T-cell (primary cell): ENCODE data around the gene SPSB2. TPM values are rescaled to one million over a fixed set of nuclear protein-coding genes. Genes with fewer than 3 reads are reported as not detected.
A peak's percentile ranks its signal among the peaks of the same experiment; 100 is the strongest.
"Not testable (repeated sequence)": the region's sequence is repeated elsewhere in the genome, so short reads cannot be mapped to it uniquely, and the experiment has no call there.

ENCODE experiments used
- ATAC-seq, 4 experiments: fragments of 200-7000 bp in 3 of 4; fragments of 150-1000 bp in 1 of 4; cut with Tn5 transposase; replicated peaks in 1 of 4; 1 replicate in 3 of 4; 2 replicates in 1 of 4; pipeline ENCODE4 v1.10.0; 2021; ENCODE audit warnings: moderate library complexity in 3 of 4, mild to moderate bottlenecking in 2 of 4, moderate number of reproducible peaks in 1 of 4
- CTCF ChIA-PET, 2 donors: fragments of 300-600 bp; sonication (Branson Sonifier 250); formaldehyde crosslinking; loops; one replicate each; lab custom pipeline; 2022; ENCODE audit warnings: antibody characterized with exemption in 2 of 2; lab: Charles Lee
- POLR2A ChIA-PET, 2 donors: fragments of 300-600 bp; sonication (Branson Sonifier 250); formaldehyde crosslinking; loops; one replicate each; lab custom pipeline; 2022; ENCODE audit warnings: antibody characterized with exemption in 2 of 2; lab: Charles Lee
- DNase-seq, 35 experiments: peaks; one replicate each; pipeline versions ENCODE4 v3.0.0 to v3.0.0-alpha.2; 2013 to 2023
- H3K27ac ChIP-seq: one replicate; pipeline ENCODE4 v1.5.1; 2013; ENCODE audit warnings: low read length
- H3K27me3 ChIP-seq, 2 experiments: replicated peaks in 1 of 2; 1 replicate in 1 of 2; 2 replicates in 1 of 2; pipeline versions ENCODE4 v1.6.1 to v1.7.0; 2013; ENCODE audit warnings: low read length in 1 of 2, mixed read lengths in 1 of 2; ENCODE audit not compliant: control insufficient read depth in 2 of 2, insufficient read depth in 2 of 2; ENCODE audit errors: extremely low read depth in 1 of 2
- H3K36me3 ChIP-seq, 2 donors: 1 replicate in 1 of 2; 2 replicates in 1 of 2; pipeline versions ENCODE4 v1.6.1 to v1.7.0; 2013; ENCODE audit warnings: low read length in 1 of 2; ENCODE audit not compliant: control insufficient read depth in 2 of 2, insufficient read depth in 1 of 2; ENCODE audit errors: extremely low read depth in 1 of 2
- H3K4me1 ChIP-seq, 2 experiments: 1 replicate in 1 of 2; 2 replicates in 1 of 2; pipeline versions ENCODE4 v1.6.1 to v1.7.0; 2013; ENCODE audit warnings: low read length in 2 of 2, mixed read lengths in 1 of 2; ENCODE audit not compliant: insufficient read depth in 2 of 2, control insufficient read depth in 1 of 2; ENCODE audit errors: extremely low read depth in 1 of 2
- H3K4me3 ChIP-seq, 2 donors: 1 replicate in 1 of 2; 2 replicates in 1 of 2; pipeline versions ENCODE4 v1.5.1 to v1.7.0; 2013; ENCODE audit warnings: mild to moderate bottlenecking in 2 of 2, low read length in 1 of 2, moderate library complexity in 1 of 2; ENCODE audit not compliant: control insufficient read depth in 1 of 2; ENCODE audit errors: extremely low read depth in 1 of 2
- H3K9me3 ChIP-seq: 2 replicates; pipeline ENCODE4 v1.7.0; 2013
- H3K27ac Mint-ChIP-seq, 2 donors: one replicate each; pipeline ENCODE4 v1.8.0; 2020 to 2021; ENCODE audit warnings: mild to moderate bottlenecking in 2 of 2, mixed read lengths in 2 of 2
- H3K27me3 Mint-ChIP-seq, 2 donors: one replicate each; pipeline ENCODE4 v1.8.0; 2021 to 2022; ENCODE audit warnings: mixed read lengths in 2 of 2
- H3K36me3 Mint-ChIP-seq: one replicate; pipeline ENCODE4 v1.8.0; 2021; ENCODE audit warnings: mixed read lengths
- H3K4me1 Mint-ChIP-seq, 3 donors: one replicate each; pipeline ENCODE4 v1.8.0; 2020 to 2022; ENCODE audit warnings: mixed read lengths in 3 of 3, mild to moderate bottlenecking in 1 of 3
- H3K4me3 Mint-ChIP-seq, 3 donors: one replicate each; pipeline ENCODE4 v1.8.0; 2020 to 2022; ENCODE audit warnings: mild to moderate bottlenecking in 3 of 3, mixed read lengths in 3 of 3, moderate library complexity in 3 of 3
- H3K9me3 Mint-ChIP-seq, 3 donors: one replicate each; pipeline ENCODE4 v1.8.0; 2020 to 2022; ENCODE audit warnings: mixed read lengths in 3 of 3
- WGBS: methylation state at CpG from one replicate; pipeline ENCODE4 v1.1.5; 2013; ENCODE audit warnings: missing lambda C conversion rate; ENCODE audit not compliant: insufficient coverage; 5-methylcytosine and 5-hydroxymethylcytosine counted together
- total RNA-seq, 35 experiments: library from RNA in 6 of 35; stranded (reverse) in 6 of 35; fragments of 120-200 nt in 1 of 35; gene quantifications; one replicate each; pipeline versions ENCODE4 v1.2.1 to v1.2.4 and lab custom pipeline; 2013 to 2026

Gene SPSB2
- total RNA-seq, 5 donors from 2014 or later (not counting 1 experiment from before 2014, with no cell fraction given): 6.2 to 25.9 (median 21.8) TPM

DNA sequence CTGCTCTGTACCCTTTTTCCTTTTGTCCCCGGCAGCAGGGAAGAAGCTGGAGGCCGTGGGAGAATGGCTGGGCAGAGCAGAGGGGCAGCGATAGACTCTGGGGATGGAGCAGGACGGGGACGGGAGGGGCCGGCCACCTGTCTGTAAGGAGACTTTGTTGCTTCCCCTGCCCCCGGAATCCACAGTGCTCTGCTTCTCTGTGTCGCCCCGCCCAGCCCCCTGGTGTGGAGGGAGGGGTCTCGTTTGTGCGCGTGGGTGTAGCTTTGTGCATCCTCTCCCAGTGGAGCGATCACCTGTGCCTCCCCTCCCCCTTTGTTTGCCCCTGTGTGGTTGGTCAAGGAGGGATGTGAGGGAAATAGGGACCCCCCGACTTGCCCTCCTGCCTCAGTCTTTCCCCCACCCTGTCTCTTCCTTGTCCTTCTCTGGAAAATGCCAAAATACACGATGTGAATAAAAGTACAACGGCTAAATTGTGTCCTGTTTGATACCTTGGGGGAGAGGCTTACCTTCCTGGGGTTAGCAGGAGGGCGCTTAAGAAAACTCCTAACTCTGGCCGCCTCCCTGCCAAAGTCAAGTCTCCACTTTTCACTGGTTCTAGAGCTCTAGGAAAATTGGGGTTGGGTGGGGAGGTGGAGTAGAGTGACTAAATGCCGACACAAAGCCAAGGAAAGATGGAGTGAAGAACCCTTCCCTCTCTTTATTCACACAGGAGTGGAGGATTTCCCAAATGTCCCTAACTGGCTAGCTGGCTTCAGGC, 6.8 kb downstream of the SPSB2 start:
- peaks cover 17 to 59% of the 10 kb centered on the region in 2 donors for H3K36me3 ChIP-seq
- peak overlapping the region; percentile 86 to 92 (median 87) for H3K4me3 Mint-ChIP-seq
- no peaks in the 10 kb centered on the region for H3K9me3 Mint-ChIP-seq
- WGBS: 83% methylated on average over 1 of the region's 19 CpGs
- H3K27me3 Mint-ChIP-seq: no peaks in the 10 kb centered on the region
- H3K9me3 ChIP-seq: no peaks in the 10 kb centered on the region
- DNase-seq (no peak), ATAC-seq (no peak)
- peaks cover 38% of the 10 kb centered on the region for H3K36me3 Mint-ChIP-seq
- peaks cover 10 to 43% of the 10 kb centered on the region in 2 experiments for H3K4me1 ChIP-seq
- H3K4me3 ChIP-seq: peak overlapping the region in 1 of 2 donors; percentile 65
- H3K27ac ChIP-seq: peak overlapping the region; percentile 86
- CTCF ChIA-PET: interaction anchor here (0.6 to 1.5 kb wide), 9 partner anchors 8 to 241 kb away, joined by 3 to 8 read pairs (median 5); partner anchors contain the start of genes CDCA3 (in 1 of the 2), USP5 (in 1 of the 2) and ZNF384 (in 1 of the 2)
- H3K27ac Mint-ChIP-seq: peak overlapping the region; percentile 91
- no peaks in the 10 kb centered on the region for H3K27me3 ChIP-seq
- POLR2A ChIA-PET: interaction anchor here (0.7 to 1.4 kb wide), 2 partner anchors 14 to 151 kb away, joined by 5 to 6 read pairs; partner anchors contain the start of gene USP5 (in 1 of the 2)
- peaks cover 37 to 42% (median 40%) of the 10 kb centered on the region in 3 donors for H3K4me1 Mint-ChIP-seq

GRCh38 chr12:6865307-6865706, 7.8 kb downstream of the SPSB2 start:
- not testable (repeated sequence) for H3K9me3 ChIP-seq, H3K9me3 Mint-ChIP-seq, H3K4me3 ChIP-seq, H3K27me3 Mint-ChIP-seq, ATAC-seq, DNase-seq, H3K27me3 ChIP-seq, H3K27ac ChIP-seq
- Mint-ChIP-seq H3K27ac (peak overlapping the region; percentile 13 to 69), H3K4me1 (peaks cover 26 to 32% (median 30%) of the 10 kb centered on the region in 3 donors), H3K4me3 (peak overlapping the region; percentile 18 to 49 (median 20)), H3K36me3 (peaks cover 43% of the 10 kb centered on the region)
- peaks cover 6 to 34% of the 10 kb centered on the region in 2 experiments for H3K4me1 ChIP-seq
- CTCF ChIA-PET: interaction anchor here in 1 of 2 donors (0.9 to 1.3 kb wide), 2 partner anchors 13 to 42 kb away, joined by 3 to 5 read pairs; no protein-coding TSS in a partner anchor
- peaks cover 23 to 60% of the 10 kb centered on the region in 2 donors for H3K36me3 ChIP-seq
- WGBS: 100% methylated on average over 1 of the region's 5 CpGs
- POLR2A ChIA-PET: interaction anchor here in 1 of 2 donors (0.5 kb wide), 1 partner anchor 75 kb away, joined by 3 read pairs; no protein-coding TSS in a partner anchor

DNA sequence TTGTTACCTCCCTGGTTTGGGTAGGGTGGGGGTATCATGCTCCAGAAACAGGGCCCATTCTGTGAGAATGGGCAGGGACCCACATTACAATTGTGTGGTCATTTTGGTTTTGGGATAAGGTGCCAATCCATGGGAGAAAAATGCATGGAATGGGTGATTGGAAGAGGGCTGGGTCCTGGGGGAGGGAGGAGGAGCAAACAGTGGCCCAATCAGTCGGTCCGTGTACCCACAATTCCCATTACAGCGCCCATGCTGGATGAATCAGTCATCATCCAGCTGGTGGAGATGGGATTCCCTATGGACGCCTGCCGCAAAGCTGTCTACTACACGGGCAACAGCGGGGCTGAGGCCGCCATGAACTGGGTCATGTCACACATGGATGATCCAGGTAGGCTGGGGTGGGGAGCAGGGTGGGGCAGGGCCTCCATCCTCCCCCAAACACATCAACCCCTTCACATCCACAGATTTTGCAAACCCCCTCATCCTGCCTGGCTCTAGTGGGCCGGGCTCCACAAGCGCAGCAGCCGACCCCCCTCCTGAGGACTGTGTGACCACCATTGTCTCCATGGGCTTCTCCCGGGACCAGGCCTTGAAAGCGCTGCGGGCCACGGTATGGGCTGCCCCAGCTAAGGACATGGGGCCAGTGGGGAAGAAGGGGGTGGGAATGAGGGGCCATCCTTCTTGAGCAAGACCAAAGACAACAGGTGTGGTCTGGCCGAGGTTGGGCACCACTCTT, 9.3 kb downstream of the SPSB2 start:
- Histone ChIP-seq H3K27ac (no peak overlapping the region), H3K36me3 (peaks cover 27 to 64% of the 10 kb centered on the region in 2 donors), H3K9me3 (no peaks in the 10 kb centered on the region), H3K4me1 (peaks cover 3 to 19% of the 10 kb centered on the region in 2 experiments), H3K27me3 (no peaks in the 10 kb centered on the region), H3K4me3 (no peak overlapping the region)
- ChIA-PET POLR2A (interaction anchor here in 1 of 2 donors (0.5 kb wide), 1 partner anchor 160 kb away, joined by 3 read pairs; no protein-coding TSS in a partner anchor), CTCF (no interaction called here)
- Mint-ChIP-seq H3K4me3 (no peak overlapping the region), H3K4me1 (peaks cover 12 to 16% (median 15%) of the 10 kb centered on the region in 3 donors), H3K27me3 (no peaks in the 10 kb centered on the region), H3K36me3 (peaks cover 40% of the 10 kb centered on the region), H3K9me3 (no peaks in the 10 kb centered on the region), H3K27ac (no peak overlapping the region)
- ATAC-seq: no peak
- 96% methylated on average over 8 of the region's 16 CpGs for WGBS
- no peak for DNase-seq

DNA sequence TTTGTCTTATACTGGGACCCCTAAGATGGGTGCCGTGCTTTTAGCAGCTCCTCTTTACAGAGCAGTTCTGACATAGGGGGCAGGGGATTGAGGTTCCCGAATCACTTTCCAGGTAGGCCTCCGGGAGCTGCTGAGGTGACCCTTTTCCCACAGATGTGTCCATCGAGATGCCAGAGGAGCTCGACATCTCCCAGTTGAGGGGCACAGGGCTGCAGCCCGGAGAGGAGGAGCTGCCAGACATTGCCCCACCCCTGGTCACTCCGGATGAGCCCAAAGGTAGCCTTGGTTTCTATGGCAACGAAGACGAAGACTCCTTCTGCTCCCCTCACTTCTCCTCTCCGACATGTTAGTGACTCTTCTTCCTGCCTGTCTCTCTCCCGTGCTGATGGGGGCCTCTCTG, 10.1 kb downstream of the SPSB2 start:
- H3K36me3 ChIP-seq: peaks cover 30 to 71% of the 10 kb centered on the region in 2 donors
- POLR2A ChIA-PET: interaction anchor here (0.5 to 0.6 kb wide), 2 partner anchors 50 to 159 kb away, joined by 3 to 7 read pairs; no protein-coding TSS in a partner anchor
- peaks cover 6 to 9% (median 8%) of the 10 kb centered on the region in 3 donors for H3K4me1 Mint-ChIP-seq

DNA sequence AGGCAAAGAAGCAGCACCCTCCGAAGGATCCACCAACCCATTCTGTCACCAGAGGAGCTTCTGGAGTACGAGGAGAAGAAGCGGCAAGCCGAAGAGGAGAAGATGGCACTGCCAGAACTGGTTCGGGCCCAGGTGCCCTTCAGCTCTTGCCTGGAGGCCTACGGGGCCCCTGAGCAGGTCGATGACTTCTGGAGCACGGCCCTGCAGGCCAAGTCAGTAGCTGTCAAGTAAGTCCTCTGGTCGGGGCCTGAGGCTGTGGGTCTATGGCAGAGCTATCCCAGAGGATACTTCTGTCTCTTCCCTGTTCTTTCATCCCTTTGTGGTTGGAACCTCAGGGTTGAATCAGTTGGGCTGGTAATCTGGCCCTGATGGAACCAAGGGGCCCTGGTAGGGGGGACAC, 11.7 kb downstream of the SPSB2 start:
- Histone ChIP-seq H3K4me3 (no peak overlapping the region), H3K27me3 (no peaks in the 10 kb centered on the region), H3K4me1 (peaks cover 0 to 3% of the 10 kb centered on the region in 2 experiments), H3K9me3 (no peaks in the 10 kb centered on the region), H3K36me3 (peaks cover 30 to 87% of the 10 kb centered on the region in 2 donors), H3K27ac (no peak overlapping the region)
- no peak overlapping the region for H3K27ac Mint-ChIP-seq
- peaks cover under 1 to 3% (median 3%) of the 10 kb centered on the region in 3 donors for H3K4me1 Mint-ChIP-seq
- H3K36me3 Mint-ChIP-seq: peaks cover 53% of the 10 kb centered on the region
- WGBS: 97% methylated on average over 8 of the region's 9 CpGs
- ChIA-PET CTCF (no interaction called here), POLR2A (interaction anchor here in 1 of 2 donors (0.5 kb wide), 1 partner anchor 319 kb away, joined by 5 read pairs; no protein-coding TSS in a partner anchor)
- no peaks in the 10 kb centered on the region for H3K9me3 Mint-ChIP-seq
- H3K4me3 Mint-ChIP-seq: no peak overlapping the region
- ATAC-seq (no peak), DNase-seq (no peak)
- H3K27me3 Mint-ChIP-seq: no peaks in the 10 kb centered on the region

More for the DNA sequence above, 10.1 kb downstream of the SPSB2 start:
- Mint-ChIP-seq H3K4me3 (no peak overlapping the region), H3K36me3 (peaks cover 40% of the 10 kb centered on the region), H3K9me3 (no peaks in the 10 kb centered on the region), H3K27ac (no peak overlapping the region), H3K27me3 (no peaks in the 10 kb centered on the region)
- Histone ChIP-seq H3K4me3 (no peak overlapping the region), H3K27me3 (no peaks in the 10 kb centered on the region), H3K27ac (no peak overlapping the region), H3K4me1 (peaks cover 0 to 12% of the 10 kb centered on the region in 2 experiments), H3K9me3 (no peaks in the 10 kb centered on the region)
- ATAC-seq (no peak), DNase-seq (no peak)
- 98% methylated on average over 11 of the region's 11 CpGs for WGBS
- CTCF ChIA-PET: no interaction called here

GRCh38 chr12:6860942-6861341, 12.2 kb downstream of the SPSB2 start:
- Histone ChIP-seq H3K27ac (no peak overlapping the region), H3K27me3 (no peaks in the 10 kb centered on the region), H3K36me3 (peaks cover 30 to 90% of the 10 kb centered on the region in 2 donors), H3K4me3 (no peak overlapping the region), H3K4me1 (no peaks in the 10 kb centered on the region), H3K9me3 (no peaks in the 10 kb centered on the region)
- Mint-ChIP-seq H3K4me1 (peaks cover 0 to 3% (median 0%) of the 10 kb centered on the region in 3 donors), H3K9me3 (no peaks in the 10 kb centered on the region), H3K27me3 (no peaks in the 10 kb centered on the region), H3K36me3 (peaks cover 55% of the 10 kb centered on the region), H3K27ac (no peak overlapping the region), H3K4me3 (no peak overlapping the region)
- 98% methylated on average over 5 of the region's 7 CpGs for WGBS
- CTCF ChIA-PET: no interaction called here
- ATAC-seq (no peak), DNase-seq (no peak)
- POLR2A ChIA-PET: no interaction called here
